Middle frontal gyrus (tissue), 1 donor: Measurements from ENCODE around the gene FAM9C.
"Not testable (repeated sequence)": the region's sequence is repeated elsewhere in the genome, so short reads cannot be mapped to it uniquely, and the experiment has no call there.

Experiments
- DNase-seq: peaks from one replicate; pipeline ENCODE4 v3.0.0-alpha.2; 2015; ENCODE audit warnings: low spot score; ENCODE audit errors: extremely low spot score

FAM9C gene

DNA sequence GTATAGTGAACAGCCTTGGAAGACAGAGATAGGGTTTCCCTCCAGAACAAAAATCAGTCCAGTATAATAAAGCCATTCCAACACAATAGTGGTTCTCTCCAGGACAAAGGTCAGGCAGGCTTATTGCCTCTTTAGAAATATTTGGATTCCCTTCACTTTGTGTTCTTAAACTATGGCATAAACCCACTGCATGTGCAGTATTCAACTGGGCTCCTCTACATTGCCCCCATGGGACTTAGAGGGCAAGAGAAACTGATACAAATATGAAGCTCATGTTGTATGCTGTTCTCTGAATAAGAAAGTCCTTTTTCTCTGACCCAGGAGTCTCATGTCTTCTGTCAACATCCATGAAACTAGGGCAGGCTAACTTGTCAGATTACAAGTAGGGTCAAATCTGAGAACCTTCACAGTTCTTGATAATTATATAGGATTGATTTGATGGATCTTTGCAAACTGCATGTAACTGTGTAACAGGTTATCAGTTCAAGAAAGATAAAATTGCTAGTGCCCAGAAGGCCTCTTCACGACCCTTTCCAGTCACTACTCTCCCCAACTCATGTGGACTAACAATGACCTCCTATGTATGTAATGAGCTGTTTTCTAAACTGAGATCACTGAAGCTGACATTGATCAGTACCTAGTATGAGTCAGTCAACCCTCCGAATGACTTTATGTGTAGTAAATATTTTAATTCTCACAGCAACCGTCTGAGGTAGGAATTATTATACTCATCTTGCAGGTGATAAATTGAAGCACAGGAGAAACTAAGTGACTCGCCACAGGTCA, 31.9 kb upstream of the FAM9C start:
- no peak for DNase-seq

GRCh38 chrX:13074297-13075262, 30.2 kb upstream of the FAM9C start:
- no peak for DNase-seq

DNA sequence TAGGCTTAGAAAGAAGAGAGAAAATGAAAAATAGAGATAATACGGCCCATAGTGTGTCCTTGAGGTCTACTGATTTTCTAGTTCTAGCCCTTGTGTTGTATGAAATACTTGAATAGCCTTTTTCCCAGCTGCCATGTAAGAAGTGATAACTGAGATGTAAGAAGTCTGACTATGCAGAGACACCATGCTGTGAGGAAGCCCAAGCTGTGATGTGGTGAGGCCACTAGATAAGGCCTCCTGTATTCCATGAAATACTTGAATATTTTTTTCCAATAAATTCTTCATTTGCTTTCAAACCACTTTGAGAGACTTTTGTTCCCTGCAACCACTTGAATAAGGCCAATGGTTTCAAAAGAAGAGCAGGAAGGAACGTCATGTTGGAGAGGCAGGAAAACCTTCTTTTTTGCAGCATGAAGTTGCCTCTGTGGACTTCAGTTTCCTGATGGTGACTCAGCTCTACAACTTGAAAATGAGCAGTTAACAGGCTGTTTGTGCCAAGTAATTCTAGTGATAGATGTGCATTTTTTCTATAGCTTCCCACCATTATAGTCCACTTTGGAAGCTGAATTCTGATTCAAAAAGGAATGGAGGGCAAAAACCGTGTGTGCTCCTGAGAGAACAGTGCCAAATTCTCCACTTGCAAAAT, 25.5 kb upstream of the FAM9C start:
- no peak for DNase-seq

DNA sequence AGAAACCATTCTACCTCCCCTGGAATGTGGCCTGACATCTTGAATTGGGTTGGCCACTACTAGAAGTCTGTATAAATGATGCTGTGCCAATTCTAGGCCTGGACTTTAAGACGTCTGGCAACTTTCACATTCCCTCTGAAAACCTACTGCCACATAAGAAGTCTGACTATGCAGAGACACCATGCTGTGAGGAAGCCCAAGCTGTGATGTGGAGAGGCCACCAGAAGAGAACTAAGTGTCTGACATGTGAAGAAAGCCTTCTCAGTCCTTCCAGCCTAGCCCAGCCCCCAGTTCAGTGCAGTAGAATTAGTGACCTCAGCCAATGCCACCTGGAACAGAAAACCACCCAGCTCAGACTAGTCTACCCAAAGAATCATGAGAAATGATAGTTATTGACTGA, 24.2 kb upstream of the FAM9C start:
- DNase-seq = no peak

GRCh38 chrX:13067773-13068172, 23.4 kb upstream of the FAM9C start:
- DNase-seq = no peak

DNA sequence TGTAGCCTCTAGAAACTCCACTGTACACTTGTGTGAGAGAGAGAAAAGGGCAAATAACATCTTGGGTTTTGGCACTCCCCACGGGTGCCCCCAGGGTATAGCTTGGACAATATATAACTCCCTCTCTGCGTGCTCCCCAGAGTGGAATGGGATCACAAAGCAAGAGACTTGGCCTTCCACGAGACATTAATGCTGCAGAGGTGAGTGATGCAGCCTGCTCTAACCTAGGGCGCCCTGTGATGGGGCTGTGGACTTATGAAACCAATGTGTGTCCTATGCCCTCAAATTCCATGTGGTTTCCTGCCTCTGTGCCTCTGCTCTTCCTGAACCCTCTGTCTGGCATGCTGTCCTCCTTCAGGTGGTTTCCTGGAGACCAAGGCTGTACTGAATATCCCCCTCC, 22.0 kb upstream of the FAM9C start:
- DNase-seq = no peak

GRCh38 chrX:13064599-13065143, 20.3 kb upstream of the FAM9C start:
- DNase-seq = no peak

DNA sequence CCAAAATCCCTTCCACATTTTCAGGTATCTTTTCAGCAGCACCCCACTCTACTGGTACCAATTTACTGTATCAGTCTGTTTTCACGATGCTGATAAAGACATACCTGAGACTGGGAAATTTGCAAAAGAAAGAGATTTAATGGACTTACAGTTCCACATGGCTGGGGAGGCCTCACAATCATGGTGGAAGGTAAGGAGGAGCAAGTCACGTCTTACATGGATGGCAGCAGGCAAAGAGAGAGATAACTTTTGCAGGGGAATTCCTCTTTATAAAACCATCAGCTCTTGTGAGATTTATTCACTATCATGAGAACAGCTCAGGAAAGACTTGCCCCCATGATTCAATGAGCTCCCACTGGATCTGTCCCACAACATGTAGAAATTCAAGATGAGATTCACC, 18.7 kb upstream of the FAM9C start:
- not testable (repeated sequence) for DNase-seq

- not testable (repeated sequence) for DNase-seq
Observed at GRCh38 chrX:13062331-13062730, 17.9 kb upstream of the FAM9C start.

DNA sequence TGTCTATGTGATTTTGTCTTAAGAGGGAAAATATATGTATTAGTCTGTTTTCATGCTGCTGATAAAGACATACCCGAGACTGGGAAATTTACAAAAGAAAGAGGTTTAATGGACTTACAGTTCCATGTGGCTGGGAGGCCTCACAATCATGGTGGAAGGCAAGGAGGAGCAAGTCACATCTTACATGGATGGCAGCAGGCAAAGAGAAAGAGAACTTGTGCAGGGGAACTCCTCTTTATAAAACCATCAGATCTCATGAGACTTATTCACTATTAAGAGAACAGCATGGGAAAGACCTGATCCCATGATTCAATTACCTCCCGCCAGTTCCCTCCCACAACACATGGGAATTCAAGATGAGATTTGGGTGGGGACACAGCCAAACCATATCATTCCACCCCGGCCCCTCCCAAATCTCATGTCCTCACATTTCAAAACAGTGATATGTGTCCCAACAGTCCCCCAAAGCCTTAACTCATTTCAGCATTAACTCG, 16.8 kb upstream of the FAM9C start:
- not testable (repeated sequence) for DNase-seq

GRCh38 chrX:13059637-13060499, 15.4 kb upstream of the FAM9C start:
- no peak for DNase-seq

DNA sequence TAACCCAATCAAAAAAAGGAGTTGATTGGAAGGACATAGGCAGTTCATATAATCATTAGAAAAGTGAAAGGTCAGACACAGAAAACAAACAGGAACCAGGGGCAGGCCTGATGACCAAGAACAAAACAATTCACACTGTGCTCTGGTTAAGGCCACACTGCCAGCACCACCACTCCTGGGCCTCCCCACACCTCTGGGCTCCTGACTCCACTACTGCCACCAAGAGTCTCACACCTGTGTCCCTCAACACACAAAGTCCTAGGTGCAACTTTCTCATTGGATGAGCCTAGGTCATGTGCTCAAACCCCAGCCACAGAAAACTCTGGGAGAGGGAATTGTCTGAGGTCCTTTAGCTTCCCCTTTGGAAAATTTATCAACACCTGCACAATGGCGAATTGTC, 11.1 kb upstream of the FAM9C start:
- DNase-seq = no peak

DNA sequence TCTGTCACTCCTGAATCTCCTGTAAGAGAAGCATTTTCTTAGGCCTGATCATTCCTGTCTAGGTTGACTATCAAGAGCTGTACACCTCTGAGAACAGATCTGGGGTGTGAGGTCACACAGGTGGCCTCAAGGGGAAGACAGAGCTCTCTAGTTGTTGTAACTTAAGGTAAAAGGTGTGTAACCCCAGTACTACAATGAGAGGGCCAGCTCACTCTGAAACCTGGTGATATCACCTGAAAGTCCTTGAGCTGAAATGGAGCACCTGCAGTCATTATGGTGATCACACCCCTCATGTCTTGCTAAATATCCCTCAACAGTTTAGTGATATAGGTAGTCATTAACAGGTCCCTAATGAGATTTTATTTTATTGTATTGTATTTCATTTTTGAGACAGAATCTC, 8.8 kb upstream of the FAM9C start:
- DNase-seq = no peak

DNA sequence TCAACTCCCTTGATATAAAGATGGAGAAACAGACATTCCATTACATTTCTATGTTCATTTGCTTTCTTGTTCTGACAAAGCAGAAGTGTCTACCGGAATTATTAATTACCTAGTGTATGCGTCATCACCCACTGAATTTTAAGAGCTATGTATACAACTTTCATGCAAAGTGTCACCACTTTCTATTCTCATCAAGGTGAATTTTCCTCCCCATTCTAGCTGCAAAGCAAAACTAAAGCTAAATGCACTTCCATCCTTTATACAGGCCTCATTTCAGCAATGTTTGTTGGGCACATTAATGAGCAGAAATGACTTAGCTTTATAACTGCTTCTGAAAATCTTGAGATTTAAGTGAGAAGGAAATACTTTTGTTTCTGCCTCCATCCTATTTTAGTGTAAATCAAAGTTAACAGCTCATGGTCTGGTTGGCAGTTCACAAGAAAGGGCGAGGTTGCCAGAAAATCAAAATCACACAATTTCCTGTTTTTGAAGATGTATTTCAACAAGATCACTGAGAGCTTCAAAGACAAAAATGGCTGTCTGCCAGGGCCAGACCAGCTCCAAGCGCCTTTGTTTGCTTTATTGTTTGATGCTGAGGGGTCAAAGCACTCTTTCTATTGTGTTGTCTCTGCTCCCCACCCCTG, 7.2 kb upstream of the FAM9C start:
- DNase-seq = no peak

GRCh38 chrX:13051167-13051528, 6.7 kb upstream of the FAM9C start:
- no peak for DNase-seq

DNA sequence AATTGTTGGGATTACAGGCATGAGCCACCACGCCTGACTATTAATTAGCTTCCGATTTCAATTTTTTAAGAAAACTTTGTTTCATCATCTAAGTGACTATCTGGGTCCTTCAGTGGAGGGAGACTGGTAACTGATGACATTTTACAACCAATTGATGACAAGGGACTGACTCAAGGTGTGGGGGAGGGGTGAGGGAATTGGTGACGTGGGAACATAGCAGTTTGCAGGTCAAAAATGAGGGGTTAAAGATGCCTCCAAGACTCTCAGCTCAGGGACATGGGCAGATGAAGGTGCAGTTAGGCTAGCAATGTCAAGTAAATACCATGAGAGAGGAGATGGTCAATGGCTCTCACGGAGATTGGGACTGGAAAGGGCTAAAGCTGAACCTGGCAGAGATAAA, 5.7 kb upstream of the FAM9C start:
- no peak for DNase-seq

GRCh38 chrX:13048280-13048679, 3.9 kb upstream of the FAM9C start:
- DNase-seq = no peak

- DNase-seq = no peak
Observed at GRCh38 chrX:13047759-13048158, 3.3 kb upstream of the FAM9C start.

GRCh38 chrX:13046141-13046855, 1.9 kb upstream of the FAM9C start:
- DNase-seq = no peak
